Measurements from ENCODE around the gene DMGDH. TPM values are rescaled to one million over a fixed set of nuclear protein-coding genes. Genes with fewer than 3 reads are reported as not detected.

The DMGDH gene
- total RNA-seq, 1 donor from 2014 or later, result 0.32 TPM

DNA sequence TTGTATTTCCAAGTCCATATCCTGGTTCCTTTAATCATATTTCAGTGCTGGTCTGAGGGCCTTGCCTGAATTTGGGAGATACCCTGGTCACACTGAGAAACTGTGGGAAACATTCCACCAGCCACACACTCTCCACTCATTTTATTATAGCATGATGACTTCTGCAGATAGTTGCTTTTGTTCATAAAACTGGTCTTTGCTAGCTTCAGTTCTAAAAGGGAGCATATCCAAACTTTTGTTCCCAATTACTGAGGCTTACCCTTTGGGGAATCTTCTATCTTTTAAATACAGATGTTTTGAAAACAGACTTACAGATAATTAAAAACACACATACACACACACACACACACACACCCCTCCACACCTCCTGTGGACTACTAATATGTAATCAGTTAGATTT lies 21.0 kb downstream of the DMGDH start:
- TF ChIP-seq EZH2phosphoT487 (IDR thresholded peaks at IDR 0.05), result no peak
- TF ChIP-seq, protein P1, sequence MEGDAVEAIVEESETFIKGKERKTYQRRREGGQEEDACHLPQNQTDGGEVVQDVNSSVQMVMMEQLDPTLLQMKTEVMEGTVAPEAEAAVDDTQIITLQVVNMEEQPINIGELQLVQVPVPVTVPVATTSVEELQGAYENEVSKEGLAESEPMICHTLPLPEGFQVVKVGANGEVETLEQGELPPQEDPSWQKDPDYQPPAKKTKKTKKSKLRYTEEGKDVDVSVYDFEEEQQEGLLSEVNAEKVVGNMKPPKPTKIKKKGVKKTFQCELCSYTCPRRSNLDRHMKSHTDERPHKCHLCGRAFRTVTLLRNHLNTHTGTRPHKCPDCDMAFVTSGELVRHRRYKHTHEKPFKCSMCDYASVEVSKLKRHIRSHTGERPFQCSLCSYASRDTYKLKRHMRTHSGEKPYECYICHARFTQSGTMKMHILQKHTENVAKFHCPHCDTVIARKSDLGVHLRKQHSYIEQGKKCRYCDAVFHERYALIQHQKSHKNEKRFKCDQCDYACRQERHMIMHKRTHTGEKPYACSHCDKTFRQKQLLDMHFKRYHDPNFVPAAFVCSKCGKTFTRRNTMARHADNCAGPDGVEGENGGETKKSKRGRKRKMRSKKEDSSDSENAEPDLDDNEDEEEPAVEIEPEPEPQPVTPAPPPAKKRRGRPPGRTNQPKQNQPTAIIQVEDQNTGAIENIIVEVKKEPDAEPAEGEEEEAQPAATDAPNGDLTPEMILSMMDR (IDR thresholded peaks at IDR 0.05), result no peak
- TF ChIP-seq EZH2 (IDR thresholded peaks at IDR 0.05), result no peak
- no peaks in the 10 kb centered on the region for H3K36me3 Mint-ChIP-seq
- no peaks in the 10 kb centered on the region for H3K27me3 Mint-ChIP-seq (ENCODE audit: insufficient read depth, low read depth)
- no peaks in the 10 kb centered on the region for H3K4me1 Mint-ChIP-seq
- Histone ChIP-seq H3K4me3 (no peak overlapping the region), H3K9ac (no peak overlapping the region), H3K27me3 (no peaks in the 10 kb centered on the region), H3K9me3 (ENCODE audit: low read depth) (no peaks in the 10 kb centered on the region), H3K27ac (no peak overlapping the region), H4K20me1 (ENCODE audit: low read depth) (no peaks in the 10 kb centered on the region), H3F3A (ENCODE audit: low read depth) (no peaks in the 10 kb centered on the region), H3K79me2 (ENCODE audit: low read depth) (no peaks in the 10 kb centered on the region), H3K36me3 (no peaks in the 10 kb centered on the region), H3K4me1 (peaks cover 7% of the 10 kb centered on the region), H2AFZ (replicated peaks) (peak overlapping the region; percentile 46), H3K4me2 (no peak overlapping the region)
- no peak overlapping the region for H3K4me3 Mint-ChIP-seq
- H3K27ac Mint-ChIP-seq, result no peak overlapping the region
- H3K9me3 Mint-ChIP-seq, result peaks cover 14% of the 10 kb centered on the region
- no peak for DNase-seq (ENCODE audit: low spot score)

DNA sequence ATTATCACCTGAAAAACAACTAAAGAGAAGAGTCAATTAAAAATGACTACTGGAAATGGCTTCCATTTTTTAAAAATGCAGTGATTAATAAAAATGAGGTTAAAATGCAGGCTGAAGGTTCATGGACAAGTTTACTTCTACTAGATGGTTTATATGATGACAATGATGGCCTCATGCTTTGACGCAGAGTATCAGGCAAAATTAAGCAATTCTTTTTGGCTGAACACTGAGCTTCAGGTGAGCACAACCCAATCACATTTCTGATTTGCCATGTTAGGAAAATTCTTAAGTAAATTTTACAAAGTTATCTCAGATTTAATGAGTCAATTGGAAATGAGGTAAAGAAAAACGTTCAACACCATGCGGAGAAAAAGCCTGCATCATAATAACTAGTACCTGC lies 22.3 kb downstream of the DMGDH start:
- no peak overlapping the region for H3K4me2 ChIP-seq
- H3F3A ChIP-seq (ENCODE audit: low read depth), result no peaks in the 10 kb centered on the region
- H3K36me3 ChIP-seq, result no peaks in the 10 kb centered on the region
- no peak for DNase-seq (ENCODE audit: low spot score)
- H3K4me1 ChIP-seq, result peaks cover 5% of the 10 kb centered on the region
- Mint-ChIP-seq H3K27ac (no peak overlapping the region), H3K9me3 (peaks cover 10% of the 10 kb centered on the region), H3K36me3 (no peaks in the 10 kb centered on the region), H3K4me3 (no peak overlapping the region), H3K27me3 (ENCODE audit: insufficient read depth, low read depth) (no peaks in the 10 kb centered on the region), H3K4me1 (no peaks in the 10 kb centered on the region)
- H4K20me1 ChIP-seq (ENCODE audit: low read depth), result no peaks in the 10 kb centered on the region
- no peak overlapping the region for H2AFZ ChIP-seq (replicated peaks)
- H3K27ac ChIP-seq, result no peak overlapping the region
- no peaks in the 10 kb centered on the region for H3K27me3 ChIP-seq
- TF ChIP-seq EZH2 (IDR thresholded peaks at IDR 0.05), result no peak
- TF ChIP-seq, protein P1 (IDR thresholded peaks at IDR 0.05), result no peak
- TF ChIP-seq EZH2phosphoT487 (IDR thresholded peaks at IDR 0.05), result no peak
- H3K79me2 ChIP-seq (ENCODE audit: low read depth), result no peaks in the 10 kb centered on the region
- H3K9me3 ChIP-seq (ENCODE audit: low read depth), result no peaks in the 10 kb centered on the region
- no peak overlapping the region for H3K4me3 ChIP-seq
- no peak overlapping the region for H3K9ac ChIP-seq

DNA sequence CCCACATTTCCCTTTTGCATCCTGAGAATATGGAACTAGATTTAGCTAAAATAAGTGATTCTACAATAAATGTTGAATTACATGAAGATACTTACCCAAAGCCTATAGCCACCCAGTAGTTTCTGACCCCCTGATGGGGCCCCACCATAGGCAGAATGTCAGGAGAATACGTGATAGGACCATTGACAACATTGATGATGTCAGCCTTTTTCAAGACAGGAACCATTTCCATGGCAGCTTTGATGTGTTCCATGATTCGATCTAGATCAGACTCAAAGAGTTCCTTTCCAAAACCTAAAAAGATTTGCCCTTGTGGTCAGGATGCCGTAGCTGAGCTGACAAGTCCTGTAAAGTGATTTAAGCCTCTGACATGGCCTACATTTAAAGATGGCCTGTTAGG lies 27.3 kb downstream of the DMGDH start:
- TF ChIP-seq EZH2phosphoT487 (IDR thresholded peaks at IDR 0.05), result no peak
- TF ChIP-seq, protein P1 (IDR thresholded peaks at IDR 0.05), result no peak
- TF ChIP-seq EZH2 (IDR thresholded peaks at IDR 0.05), result no peak
- Mint-ChIP-seq H3K4me1 (no peaks in the 10 kb centered on the region), H3K27ac (no peak overlapping the region)

More for the DNA sequence above, 27.3 kb downstream of the DMGDH start:
- Histone ChIP-seq H3K9me3 (ENCODE audit: low read depth) (no peaks in the 10 kb centered on the region), H3K4me2 (no peak overlapping the region), H4K20me1 (ENCODE audit: low read depth) (no peaks in the 10 kb centered on the region), H3K27me3 (no peaks in the 10 kb centered on the region), H3K79me2 (ENCODE audit: low read depth) (no peaks in the 10 kb centered on the region), H3K4me1 (no peaks in the 10 kb centered on the region), H3K36me3 (no peaks in the 10 kb centered on the region), H3K27ac (no peak overlapping the region), H3F3A (ENCODE audit: low read depth) (no peaks in the 10 kb centered on the region), H3K9ac (no peak overlapping the region), H2AFZ (replicated peaks) (no peak overlapping the region), H3K4me3 (no peak overlapping the region)
- DNase-seq (ENCODE audit: low spot score), result no peak
- Mint-ChIP-seq H3K4me3 (no peak overlapping the region), H3K9me3 (no peaks in the 10 kb centered on the region), H3K27me3 (ENCODE audit: insufficient read depth, low read depth) (no peaks in the 10 kb centered on the region), H3K36me3 (no peaks in the 10 kb centered on the region)

All from neural progenitor cell (in vitro differentiated cells).